Measurements from ENCODE around the gene C1QTNF8. TPM values are rescaled to one million over a fixed set of nuclear protein-coding genes. Genes with fewer than 3 reads are reported as not detected.

The C1QTNF8 gene
- total and polyA plus RNA-seq, 2 of the 13 experiments (the other 11 are each of a cell fraction or from before 2014, with no cell fraction given): 0.09 TPM; not detected in 1

DNA sequence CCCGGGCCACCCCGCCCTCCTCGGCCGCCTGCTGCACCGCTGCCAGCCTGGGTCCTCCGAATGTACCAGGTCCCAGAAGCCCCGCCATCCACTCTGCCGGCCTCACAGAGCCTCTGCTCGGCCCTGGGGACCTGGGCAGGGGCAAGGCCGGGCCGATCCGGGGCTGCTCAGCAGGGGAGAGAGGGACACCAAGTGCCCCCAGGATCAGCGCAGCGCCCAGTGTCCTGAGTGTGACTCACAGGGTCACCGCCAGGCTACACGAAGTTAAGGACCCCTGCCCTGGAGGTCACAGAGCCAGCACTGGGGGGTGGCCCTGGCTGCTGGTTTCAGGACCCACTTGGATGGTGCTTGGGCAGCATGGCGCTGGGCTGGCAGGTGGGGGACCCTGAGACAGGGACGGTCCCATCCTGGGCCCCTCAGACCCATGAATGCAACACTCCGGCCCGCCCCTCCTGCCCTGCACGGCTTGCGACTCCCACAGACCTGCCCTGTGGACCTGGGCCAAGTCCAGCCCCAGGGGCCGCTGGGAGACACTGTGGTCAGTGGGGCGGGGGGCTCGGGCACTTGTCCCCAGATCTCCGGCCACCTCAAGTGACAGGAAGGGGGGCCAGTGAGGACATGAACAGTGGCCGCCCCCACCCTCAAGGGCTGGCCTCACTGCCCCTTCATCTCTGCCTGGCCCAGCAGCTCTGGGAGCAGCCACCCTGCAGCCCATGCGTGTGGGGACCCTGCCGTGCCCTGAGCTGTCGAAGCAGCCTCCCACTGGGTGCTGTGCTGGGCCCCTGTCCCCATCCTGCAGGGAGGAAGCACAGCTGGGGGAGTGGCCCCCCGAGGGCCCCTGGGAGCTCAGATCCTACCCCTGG lies 46.7 kb downstream of the C1QTNF8 start (continued):
- TF ChIP-seq SETDB1 (CRISPR knock-in tag; IDR thresholded peaks at IDR 0.05; ENCODE audit: borderline replicate concordance) (no peak), MTA1 (CRISPR knock-in tag; IDR thresholded peaks at IDR 0.05; ENCODE audit: borderline replicate concordance) (0 out of 2 replicates have a peak, but pooled peaks have one; percentile 19), SKI (IDR thresholded peaks at IDR 0.05; ENCODE audit: partially characterized antibody) (no peak), DMAP1 (CRISPR knock-in tag; IDR thresholded peaks at IDR 0.05) (no peak), HNF4A (CRISPR knock-in tag; IDR thresholded peaks at IDR 0.05) (peak; percentile 69), FOXA1 (IDR thresholded peaks at IDR 0.05) (no peak), FOXA1 (CRISPR knock-in tag; IDR thresholded peaks at IDR 0.05) (no peak), ZNF530 (CRISPR knock-in tag; IDR thresholded peaks at IDR 0.05; ENCODE audit: low read depth) (no peak), HDAC2 (CRISPR knock-in tag; IDR thresholded peaks at IDR 0.05) (no peak), GABPB1 (CRISPR knock-in tag; IDR thresholded peaks at IDR 0.05) (0 out of 2 replicates have a peak, but pooled peaks have one; percentile 4), ZNF160 (CRISPR knock-in tag; IDR thresholded peaks at IDR 0.05) (no peak), REPIN1 (CRISPR knock-in tag; IDR thresholded peaks at IDR 0.05; ENCODE audit: borderline replicate concordance, low read depth) (no peak), ZNF747 (CRISPR knock-in tag; IDR thresholded peaks at IDR 0.05; ENCODE audit: borderline replicate concordance) (no peak), ZFYVE20 (CRISPR knock-in tag; IDR thresholded peaks at IDR 0.05; ENCODE audit: borderline replicate concordance, low read depth) (no peak), SPEN (CRISPR knock-in tag; IDR thresholded peaks at IDR 0.05; ENCODE audit: low read depth) (peak; percentile 26; the same call in 1 of the 2 replicates), ZNF841 (CRISPR knock-in tag; IDR thresholded peaks at IDR 0.05; ENCODE audit: borderline replicate concordance) (no peak), GTF3A (CRISPR knock-in tag; conservative IDR thresholded peaks at IDR 0.05) (no peak), ZNF546 (CRISPR knock-in tag; conservative IDR thresholded peaks at IDR 0.05) (no peak), ZNF333 (CRISPR knock-in tag; IDR thresholded peaks at IDR 0.05; ENCODE audit: borderline replicate concordance) (no peak), ZNF773 (CRISPR knock-in tag; IDR thresholded peaks at IDR 0.05; ENCODE audit: borderline replicate concordance) (no peak), PITX1 (CRISPR knock-in tag; IDR thresholded peaks at IDR 0.05) (no peak)
- TF ChIP-seq, protein P1, sequence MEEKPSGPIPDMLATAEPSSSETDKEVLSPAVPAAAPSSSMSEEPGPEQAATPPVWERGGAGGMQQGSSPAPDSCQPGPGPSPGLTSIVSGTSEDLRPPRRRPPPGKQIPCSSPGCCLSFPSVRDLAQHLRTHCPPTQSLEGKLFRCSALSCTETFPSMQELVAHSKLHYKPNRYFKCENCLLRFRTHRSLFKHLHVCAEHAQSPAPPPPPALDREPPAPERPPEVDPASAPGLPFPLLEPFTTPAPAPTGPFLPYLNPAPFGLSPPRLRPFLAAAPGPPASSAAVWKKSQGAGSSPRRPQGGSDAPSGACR (CRISPR knock-in tag; IDR thresholded peaks at IDR 0.05): no peak
- TF ChIP-seq, protein P2, sequence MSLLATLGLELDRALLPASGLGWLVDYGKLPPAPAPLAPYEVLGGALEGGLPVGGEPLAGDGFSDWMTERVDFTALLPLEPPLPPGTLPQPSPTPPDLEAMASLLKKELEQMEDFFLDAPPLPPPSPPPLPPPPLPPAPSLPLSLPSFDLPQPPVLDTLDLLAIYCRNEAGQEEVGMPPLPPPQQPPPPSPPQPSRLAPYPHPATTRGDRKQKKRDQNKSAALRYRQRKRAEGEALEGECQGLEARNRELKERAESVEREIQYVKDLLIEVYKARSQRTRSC (CRISPR knock-in tag; IDR thresholded peaks at IDR 0.05; ENCODE audit: low read depth): no peak
- TF ChIP-seq, protein P3, sequence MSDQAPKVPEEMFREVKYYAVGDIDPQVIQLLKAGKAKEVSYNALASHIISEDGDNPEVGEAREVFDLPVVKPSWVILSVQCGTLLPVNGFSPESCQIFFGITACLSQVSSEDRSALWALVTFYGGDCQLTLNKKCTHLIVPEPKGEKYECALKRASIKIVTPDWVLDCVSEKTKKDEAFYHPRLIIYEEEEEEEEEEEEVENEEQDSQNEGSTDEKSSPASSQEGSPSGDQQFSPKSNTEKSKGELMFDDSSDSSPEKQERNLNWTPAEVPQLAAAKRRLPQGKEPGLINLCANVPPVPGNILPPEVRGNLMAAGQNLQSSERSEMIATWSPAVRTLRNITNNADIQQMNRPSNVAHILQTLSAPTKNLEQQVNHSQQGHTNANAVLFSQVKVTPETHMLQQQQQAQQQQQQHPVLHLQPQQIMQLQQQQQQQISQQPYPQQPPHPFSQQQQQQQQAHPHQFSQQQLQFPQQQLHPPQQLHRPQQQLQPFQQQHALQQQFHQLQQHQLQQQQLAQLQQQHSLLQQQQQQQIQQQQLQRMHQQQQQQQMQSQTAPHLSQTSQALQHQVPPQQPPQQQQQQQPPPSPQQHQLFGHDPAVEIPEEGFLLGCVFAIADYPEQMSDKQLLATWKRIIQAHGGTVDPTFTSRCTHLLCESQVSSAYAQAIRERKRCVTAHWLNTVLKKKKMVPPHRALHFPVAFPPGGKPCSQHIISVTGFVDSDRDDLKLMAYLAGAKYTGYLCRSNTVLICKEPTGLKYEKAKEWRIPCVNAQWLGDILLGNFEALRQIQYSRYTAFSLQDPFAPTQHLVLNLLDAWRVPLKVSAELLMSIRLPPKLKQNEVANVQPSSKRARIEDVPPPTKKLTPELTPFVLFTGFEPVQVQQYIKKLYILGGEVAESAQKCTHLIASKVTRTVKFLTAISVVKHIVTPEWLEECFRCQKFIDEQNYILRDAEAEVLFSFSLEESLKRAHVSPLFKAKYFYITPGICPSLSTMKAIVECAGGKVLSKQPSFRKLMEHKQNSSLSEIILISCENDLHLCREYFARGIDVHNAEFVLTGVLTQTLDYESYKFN (CRISPR knock-in tag; conservative IDR thresholded peaks at IDR 0.05): peak; percentile 43; the same call in 1 of the 2 replicates
- TF ChIP-seq, protein P4, sequence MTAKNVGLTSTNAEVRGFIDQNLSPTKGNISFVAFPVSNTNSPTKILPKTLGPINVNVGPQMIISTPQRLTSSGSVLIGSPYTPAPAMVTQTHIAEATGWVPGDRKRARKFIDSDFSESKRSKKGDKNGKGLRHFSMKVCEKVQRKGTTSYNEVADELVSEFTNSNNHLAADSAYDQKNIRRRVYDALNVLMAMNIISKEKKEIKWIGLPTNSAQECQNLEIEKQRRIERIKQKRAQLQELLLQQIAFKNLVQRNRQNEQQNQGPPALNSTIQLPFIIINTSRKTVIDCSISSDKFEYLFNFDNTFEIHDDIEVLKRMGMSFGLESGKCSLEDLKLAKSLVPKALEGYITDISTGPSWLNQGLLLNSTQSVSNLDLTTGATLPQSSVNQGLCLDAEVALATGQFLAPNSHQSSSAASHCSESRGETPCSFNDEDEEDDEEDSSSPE (CRISPR knock-in tag; IDR thresholded peaks at IDR 0.05): no peak
